Measurements from ENCODE around the gene BORCS8.
A peak's percentile ranks its signal among the peaks of the same experiment; 100 is the strongest.
"Not testable (repeated sequence)": the region's sequence is repeated elsewhere in the genome, so short reads cannot be mapped to it uniquely, and the experiment has no call there.

BORCS8 gene

DNA sequence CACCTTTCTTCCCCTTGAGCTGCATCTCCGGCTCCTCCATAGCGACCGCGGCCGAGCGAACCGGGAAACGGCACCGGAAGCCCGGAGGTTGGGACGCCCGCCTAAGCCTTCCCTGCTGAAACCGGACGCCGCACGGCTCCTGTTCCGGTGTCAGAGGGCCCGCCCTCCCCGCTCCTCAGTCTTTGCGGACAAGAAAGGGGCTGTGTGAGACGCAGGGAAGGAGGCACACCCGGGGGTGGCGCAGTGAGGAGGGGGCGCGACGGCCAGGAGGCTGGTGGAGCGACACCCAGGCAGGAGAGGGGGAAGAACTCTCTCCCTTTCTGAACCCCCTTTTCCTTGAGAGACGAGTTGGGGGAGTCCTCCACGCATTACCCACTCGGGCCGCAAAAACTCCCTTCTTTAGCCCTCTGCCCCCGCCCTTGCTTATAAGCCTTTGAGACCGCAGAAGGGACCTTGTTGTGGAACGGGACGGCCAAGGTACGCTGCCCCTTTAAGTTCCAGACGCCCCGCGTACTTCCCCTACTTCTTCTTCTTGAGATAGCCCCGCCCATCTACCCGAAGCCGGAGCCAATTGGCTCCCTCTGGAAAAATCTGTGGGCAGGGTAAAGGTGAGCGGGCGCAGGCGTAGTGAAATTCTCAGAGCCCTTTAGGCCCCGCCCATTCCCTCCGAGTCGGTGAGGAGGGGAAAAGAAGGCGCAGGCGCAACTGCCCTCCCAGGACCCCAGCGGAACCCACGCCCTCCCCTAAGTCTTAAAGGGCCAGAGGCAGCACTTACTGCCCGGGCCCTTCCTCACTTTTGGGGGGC is at the start of gene BORCS8, which contains the start of gene RFXANK:
Gene BORCS8 (minus strand): TSS at position 75 of the 805 bp plus-strand sequence. CDS start 35 bp downstream, at position 40.
Gene RFXANK (plus strand): TSS at position 181 of the 805 bp plus-strand sequence. CDS start 1,689 bp downstream, outside the sequence.
- DNase-seq: peak; percentile 97

DNA sequence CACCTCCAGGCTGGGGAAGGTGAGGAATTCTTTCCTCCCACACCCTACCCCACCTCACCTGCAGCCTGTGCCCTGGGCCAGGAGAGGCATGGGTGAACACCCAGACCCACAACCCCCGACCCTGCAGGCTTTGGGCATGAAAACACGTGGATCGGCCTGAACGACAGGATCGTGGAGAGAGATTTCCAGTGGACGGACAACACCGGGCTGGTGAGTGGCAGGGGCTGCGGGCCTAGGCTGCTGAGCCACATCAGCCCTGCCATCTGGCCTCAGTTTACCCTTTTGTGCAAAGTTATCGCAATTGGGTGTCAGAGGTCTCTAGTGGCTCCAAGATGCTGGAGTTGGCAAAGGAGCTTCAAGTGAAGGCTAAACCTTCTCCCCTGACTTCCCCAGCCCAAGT is 48.5 kb upstream of the BORCS8 start:
- no peak for DNase-seq

DNA sequence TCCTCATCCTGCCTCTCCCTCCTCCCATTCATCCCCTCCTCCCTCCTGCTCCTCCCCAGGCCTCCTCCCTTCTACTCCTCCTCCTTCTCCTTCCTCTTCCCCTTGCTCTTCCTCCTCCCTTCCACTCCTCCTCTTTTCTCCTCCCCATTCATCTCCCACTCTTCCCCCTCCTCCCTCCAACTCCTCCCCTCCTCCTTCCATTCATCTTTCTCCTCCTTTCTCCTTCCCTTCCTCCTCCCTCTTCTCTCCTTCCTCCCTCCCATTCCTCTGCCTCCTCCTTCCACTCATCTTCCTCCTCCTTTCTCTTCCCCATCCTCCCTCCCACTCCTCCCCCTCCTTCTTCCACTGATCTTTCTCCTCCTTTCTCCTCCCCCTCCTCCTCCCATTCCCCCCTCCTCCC is 47.7 kb upstream of the BORCS8 start:
- DNase-seq: no peak

DNA sequence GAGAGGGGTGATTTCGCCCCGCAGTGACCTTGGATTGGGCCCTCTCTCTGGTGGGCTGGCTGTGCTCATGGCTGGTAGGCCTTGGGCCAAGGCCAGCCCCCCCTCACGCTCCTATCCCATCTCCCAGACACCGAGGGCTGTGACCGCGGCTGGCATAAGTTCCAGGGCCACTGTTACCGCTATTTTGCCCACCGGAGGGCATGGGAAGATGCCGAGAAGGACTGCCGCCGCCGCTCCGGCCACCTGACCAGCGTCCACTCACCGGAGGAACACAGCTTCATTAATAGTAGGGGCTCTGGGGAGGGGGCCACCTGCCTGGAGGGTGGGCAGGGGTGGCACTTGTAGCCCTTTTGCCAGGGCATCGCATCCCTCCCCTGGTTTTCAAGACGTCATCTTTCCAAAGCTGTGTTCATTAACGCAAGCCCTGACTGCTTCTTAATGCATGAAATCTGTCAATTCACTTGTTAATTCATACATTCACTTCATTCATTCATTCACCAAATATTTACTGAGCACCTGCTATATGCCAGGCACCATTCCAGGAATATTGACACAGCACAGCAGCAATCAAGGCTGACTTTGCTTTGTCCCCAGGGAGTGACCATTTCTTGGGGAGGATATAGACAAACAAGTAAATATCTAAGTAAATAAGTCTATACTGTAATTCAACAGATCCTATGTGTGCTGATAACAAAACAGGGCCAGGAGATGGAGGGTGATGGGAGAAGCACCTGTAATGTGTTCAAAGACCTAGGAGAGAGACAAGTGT is 46.4 kb upstream of the BORCS8 start:
- DNase-seq: no peak

DNA sequence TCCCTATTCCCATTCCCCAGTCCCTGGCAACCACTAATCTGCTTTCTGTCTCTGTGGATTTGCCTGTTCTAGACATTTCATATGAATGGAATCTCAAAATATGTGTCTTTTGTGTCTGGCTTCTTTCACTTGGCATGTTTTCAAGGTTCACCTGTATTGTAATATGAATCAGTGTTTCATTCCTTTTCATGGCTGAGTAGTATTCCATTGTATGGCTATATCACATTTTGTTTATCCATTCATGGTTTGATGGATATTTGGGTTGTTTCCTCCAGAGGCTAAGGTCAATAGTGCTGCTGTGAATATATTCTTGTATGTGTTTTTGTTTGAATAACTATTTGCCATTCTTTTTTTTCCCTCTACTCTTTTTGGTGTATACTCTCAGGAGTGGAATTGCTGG is 44.2 kb upstream of the BORCS8 start:
- DNase-seq: no peak

DNA sequence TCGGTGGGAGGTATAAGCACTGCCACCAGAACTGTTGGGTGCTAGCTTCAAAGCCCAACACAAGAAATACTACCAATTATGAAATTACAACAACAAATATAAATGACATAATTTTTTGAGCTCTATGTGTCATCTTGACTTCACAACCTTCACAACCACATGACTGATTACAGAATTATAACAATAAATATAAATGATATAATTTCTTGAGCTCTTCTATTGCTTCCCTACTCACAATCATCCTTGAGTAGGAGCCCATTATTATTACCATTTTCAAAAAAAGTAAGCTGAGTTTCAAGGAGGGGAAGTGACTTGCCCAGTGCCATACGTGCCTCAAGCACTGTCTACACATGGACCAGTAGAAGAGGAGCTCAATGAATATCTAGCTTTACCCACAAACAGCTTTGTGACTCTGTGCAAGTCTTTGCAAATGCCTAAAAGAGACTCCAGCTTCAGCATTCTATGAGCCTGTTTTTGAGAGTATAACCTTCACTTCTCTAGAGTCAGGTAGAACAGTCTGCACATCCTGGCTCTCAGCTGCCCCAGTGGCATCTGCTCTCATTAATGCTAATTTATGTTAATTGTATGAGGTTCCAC is 42.4 kb upstream of the BORCS8 start:
- no peak for DNase-seq

DNA sequence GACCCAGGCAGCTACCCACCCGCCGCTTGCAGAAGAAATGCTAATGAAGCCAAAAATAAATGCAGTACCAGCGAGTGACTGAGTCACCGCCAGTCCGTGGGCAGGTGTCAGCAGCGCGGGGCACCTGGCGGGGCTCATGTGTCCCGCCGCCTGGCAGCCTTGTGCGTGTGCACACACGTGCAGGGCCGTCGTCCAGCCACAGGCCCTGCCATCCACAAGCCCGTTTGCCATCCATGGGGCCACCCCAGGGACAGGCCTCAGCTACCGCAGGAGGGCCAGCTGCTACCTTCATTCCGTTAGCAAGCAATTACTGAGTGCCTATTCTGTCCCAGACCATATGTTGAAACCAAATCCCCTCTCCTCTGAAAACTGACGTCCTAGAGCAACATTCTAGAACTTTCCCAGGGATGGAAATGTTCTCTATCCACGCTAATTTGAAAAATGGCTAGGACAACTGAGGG is 40.3 kb upstream of the BORCS8 start:
- no peak for DNase-seq

DNA sequence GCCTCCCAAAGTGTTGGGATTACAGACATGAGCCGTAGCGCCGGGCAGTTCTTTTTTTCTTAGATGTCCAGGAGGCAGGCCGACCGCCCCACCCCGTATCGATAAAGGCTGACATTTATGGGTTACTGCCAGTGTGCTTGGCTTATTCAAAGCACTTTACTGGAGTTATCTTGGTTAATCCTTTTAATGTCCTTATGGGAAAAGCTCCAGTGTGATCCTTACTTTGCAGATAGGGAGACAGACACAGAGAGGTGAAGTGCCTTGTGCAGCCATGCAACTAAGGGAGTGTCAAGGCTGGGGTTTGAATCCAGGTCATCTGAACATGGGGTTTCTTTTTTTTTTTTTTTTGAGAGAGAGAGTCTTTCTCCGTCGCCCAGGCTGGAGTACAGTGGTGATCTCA is 39.0 kb upstream of the BORCS8 start:
- DNase-seq: no peak

DNA sequence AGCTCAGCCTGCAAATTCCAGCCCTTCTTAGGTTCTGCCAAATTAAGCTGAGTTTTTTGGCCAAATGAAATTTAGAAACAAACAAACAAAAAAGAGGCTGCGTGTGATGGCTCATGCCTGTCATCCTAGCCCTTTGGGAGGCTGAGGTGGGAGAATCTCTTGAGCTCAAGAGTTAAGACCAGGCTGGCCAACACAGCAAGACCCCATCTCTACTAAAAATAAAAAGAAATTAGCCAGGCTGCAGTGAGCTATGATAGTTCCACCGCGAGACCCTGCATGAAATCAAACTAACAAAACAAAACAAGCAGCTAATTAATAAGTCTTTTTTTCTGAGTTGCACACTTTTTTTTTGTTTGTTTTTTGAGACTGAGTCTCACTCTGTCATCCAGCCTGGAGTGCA is 37.7 kb upstream of the BORCS8 start:
- DNase-seq: no peak

DNA sequence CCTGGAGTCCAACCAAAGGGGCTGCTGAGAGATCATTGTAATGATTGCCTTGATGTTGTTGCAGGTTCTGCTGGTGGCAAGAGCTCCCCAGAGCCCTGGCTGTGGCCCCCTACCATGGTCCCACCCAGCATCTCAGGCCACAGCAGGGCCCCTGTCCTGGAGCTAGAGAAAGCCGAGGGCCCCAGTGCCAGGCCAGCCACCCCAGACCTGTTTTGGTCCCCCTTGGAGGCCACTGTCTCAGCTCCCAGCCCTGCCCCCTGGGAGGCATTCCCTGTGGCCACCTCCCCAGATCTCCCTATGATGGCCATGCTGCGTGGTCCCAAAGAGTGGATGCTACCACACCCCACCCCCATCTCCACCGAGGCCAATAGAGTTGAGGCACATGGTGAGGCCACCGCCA is 35.3 kb upstream of the BORCS8 start:
- DNase-seq: no peak

DNA sequence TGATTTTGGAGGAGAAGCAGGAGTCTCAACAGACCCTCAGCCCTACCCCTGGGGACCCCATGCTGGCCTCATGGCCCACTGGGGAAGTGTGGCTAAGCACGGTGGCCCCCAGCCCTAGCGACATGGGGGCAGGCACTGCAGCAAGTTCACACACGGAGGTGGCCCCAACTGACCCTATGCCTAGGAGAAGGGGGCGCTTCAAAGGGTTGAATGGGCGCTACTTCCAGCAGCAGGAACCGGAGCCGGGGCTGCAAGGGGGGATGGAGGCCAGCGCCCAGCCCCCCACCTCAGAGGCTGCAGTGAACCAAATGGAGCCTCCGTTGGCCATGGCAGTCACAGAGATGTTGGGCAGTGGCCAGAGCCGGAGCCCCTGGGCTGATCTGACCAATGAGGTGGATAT is 34.7 kb upstream of the BORCS8 start:
- no peak for DNase-seq

DNA sequence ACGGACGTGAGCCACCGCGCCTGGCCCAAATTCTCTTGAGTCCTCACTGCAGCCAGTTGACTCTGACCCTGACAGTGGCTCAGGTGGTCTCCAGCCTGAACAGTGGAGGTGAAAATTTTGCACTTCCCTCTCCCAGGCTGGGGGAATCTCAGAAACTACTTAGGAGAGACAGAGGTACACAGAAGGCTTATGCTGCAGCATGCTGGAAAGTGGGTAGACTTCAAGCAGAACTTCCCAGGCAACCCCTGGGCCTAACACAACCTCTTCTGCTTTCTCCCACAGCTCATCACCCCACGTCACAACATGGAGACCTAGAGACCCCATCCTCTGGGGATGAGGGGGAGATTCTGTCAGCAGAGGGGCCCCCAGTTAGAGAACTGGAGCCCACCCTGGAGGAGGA is 34.3 kb upstream of the BORCS8 start:
- no peak for DNase-seq

DNA sequence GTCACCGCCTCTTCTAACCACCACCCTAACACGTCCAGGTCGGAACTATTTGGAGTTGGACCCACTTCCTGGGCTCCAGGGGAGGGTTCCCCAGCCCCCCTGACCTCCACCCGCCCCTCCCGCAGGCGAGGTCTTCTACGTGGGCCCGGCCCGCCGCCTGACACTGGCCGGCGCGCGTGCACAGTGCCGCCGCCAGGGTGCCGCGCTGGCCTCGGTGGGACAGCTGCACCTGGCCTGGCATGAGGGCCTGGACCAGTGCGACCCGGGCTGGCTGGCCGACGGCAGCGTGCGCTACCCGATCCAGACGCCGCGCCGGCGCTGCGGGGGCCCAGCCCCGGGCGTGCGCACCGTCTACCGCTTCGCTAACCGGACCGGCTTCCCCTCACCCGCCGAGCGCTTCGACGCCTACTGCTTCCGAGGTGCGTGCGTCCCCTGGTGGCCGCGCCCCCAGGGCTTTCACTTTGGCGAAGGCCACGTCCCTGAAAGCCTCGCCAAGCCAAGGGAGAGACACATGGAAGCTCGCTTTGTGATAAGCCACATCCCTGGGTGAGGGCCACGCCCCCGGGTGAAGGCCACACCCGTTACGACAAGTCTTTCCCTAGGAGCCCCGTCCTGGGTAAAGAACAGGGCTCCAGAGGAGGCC is 33.0 kb upstream of the BORCS8 start:
- DNase-seq: peak; percentile 38

DNA sequence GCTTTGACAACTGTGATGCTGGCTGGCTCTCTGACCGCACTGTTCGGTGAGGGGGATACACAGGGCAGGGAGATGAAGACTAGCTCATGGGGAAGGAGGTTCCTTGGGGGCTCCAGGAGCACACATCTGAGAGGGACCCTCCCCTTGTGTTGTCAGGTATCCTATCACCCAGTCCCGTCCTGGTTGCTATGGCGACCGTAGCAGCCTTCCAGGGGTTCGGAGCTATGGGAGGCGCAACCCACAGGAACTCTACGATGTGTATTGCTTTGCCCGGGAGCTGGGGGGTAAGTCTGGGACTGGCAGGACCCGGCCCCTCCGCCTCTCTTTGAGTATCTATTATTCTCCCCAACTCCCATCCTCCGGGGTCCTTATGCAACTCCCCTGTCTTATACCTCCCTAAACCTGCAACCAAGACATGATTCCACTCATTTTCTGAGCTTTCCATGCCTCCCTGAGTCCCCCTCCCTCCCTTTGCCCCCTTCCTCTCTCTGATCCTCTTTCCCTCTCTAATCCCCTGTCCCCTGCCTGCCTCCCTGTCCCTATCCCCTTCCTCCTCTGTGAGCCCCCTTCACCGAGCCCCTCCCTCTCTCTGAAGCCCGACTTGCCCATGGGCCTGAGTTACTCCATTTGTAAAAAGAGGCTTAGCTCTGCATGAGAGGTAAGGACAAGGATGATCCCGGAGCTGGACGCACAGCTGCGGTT is 32.3 kb upstream of the BORCS8 start:
- DNase-seq: no peak

DNA sequence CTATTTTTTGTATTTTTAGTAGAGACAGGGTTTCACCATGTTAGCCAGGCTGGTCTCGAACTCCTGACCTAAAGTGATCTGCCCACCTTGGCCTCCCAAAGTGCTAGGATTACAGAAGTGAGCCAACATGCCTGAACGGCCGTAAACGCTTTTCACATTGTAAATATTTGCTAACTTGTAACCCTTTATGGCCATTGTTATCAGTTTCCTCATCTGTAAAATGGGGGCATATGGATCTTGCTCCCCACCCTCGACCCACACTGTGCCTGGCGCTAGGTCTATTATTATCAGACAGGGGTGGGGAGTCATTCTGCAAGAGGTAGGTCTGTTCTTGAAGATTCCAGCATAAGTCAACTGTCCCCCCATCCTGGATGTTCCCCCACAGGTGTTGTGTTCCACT is 31.7 kb upstream of the BORCS8 start:
- no peak for DNase-seq

DNA sequence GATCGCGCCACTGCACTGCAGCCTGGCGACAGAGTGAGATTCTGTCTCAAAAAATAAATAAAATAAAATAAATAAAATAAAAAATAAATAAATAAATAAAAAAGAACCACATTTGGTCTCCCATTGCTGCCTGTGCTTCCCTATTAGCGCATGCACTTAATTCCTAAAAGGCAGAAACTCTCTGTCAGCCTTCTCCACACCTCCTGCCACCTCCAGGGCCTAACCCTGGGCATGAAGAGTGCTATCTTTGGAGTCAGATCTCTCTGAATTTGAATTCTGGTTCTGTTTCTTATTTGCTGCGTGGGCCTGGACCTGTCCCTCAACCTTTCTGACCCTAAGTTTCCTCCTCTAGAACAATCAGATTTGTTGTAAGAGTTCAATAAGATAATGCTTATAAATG is 31.1 kb upstream of the BORCS8 start:
- no peak for DNase-seq

DNA sequence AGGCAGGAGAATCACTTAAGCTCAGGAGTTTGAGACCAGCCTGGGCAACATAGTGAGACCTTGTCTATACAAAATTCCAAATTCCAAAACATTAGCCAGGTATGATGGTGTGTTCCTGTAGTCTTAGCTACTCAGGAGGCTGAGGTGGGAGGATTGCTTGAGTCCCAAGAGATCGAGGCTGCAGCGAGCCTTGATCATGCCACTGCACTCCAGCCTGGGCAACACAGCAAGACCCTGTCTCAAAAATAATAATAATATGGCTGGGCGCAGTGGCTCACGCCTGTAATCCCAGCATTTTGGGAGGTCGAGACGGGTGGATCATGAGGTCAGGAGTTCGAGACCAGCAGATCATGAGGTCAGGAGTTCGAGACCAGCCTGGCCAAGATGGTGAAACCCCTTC is 29.0 kb upstream of the BORCS8 start:
- DNase-seq: not testable (repeated sequence)

DNA sequence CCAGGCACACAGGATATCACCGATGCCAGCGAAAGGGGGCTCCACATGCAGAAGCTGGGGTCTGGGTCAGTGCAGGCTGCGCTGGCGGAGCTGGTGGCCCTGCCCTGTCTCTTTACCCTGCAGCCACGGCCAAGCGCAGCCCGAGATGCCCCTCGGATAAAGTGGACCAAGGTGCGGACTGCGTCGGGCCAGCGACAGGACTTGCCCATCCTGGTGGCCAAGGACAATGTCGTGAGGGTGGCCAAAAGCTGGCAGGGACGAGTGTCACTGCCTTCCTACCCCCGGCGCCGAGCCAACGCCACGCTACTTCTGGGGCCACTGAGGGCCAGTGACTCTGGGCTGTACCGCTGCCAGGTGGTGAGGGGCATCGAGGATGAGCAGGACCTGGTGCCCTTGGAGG is 27.0 kb upstream of the BORCS8 start:
- DNase-seq: no peak

DNA sequence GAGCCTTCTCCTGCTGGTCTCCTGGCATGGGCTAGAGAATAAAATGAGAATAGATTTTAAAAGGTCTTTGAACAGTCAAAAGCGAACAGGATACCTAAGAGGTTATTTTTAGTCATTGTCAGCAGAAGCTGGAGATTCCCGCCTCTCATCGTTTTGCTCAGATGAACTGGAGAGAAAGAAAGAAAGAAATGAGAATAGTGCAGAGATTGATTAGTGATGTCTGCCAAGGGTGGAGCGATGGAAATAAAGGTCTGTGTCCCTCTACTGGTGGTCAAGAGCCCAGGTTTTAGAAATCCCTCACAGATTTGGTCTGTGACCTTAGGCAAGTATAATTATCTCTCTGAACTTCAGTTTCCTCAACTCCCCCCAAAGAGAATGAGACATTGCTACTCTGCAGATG is 25.1 kb upstream of the BORCS8 start:
- no peak for DNase-seq

DNA sequence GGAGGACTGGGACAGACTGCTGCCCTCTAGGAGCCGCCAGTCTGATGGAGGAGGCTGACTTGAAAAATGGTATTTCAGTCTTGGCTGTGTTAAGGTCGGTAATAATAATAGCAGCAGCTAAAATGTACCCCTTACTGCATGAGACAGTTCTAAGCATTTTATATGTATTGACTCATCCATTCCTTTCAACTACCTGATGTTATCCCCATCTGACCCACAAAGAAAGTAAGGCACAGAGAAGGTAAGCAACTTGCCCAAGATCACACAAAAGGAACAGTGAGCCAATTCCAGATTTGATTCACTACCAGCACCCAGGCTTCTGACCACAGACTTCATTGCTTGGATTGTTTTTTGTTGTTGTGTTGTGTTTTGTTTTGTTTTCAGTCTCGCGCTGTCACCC is 23.8 kb upstream of the BORCS8 start:
- no peak for DNase-seq

DNA sequence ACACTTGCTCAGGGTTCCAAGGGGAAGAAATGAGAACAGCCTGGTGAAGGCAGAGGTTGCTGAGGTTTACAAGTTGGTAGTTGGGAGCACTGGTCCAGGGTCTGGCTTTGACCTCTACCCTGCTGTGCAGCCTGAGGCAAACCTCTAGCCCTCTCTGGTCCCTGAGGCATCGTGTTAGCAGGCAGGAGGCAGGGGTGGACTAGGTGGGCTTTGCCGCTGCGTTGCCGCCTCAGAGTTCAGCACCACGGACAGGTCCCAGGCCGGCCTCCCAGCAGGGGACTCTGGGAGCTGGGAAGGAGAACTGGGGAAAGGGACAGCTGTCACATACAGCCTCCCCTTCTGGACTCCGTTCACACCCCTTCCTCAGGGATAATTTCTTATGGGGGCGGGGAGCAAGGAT is 22.9 kb upstream of the BORCS8 start:
- no peak for DNase-seq

DNA sequence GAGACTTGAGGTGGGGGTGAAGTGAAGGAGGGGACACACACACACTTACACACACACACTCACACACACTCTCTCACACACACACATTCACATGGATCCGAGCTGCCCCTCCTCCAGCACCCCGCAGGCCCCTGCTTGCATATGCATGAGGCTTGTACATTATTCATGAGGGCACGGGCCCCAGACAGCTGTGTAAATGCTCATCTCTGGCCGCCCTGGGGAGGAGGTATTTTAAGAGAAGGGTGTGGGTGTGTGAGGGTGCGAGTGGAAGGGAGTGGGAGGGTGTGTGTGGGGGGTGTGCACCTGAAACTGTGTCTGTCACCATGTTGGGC is 22.2 kb upstream of the BORCS8 start:
- DNase-seq: no peak

Data from GF-D8 (cell line).